ENCODE measurements around the gene UBE2L6.

DNA sequence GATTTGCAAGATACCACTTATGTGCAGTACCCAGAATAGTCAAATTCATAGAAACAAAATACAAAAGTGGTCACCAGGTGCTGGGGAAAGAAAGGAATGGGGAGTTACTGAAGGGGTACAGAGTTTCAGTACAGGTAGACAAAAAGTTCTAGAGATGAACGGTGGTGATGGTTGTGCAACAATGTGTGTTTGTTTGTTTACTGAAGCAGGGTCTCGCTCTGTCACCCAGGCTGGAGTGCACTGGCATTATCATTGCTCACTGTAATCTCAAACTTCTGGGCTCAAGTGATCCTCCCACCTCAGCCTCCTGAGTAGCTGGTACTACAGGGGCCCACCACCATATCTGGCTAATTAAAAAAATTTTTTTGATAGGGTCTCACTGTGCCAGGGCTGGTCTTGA lies 12.1 kb downstream of the UBE2L6 start:
- TF ChIP-seq, protein P1, sequence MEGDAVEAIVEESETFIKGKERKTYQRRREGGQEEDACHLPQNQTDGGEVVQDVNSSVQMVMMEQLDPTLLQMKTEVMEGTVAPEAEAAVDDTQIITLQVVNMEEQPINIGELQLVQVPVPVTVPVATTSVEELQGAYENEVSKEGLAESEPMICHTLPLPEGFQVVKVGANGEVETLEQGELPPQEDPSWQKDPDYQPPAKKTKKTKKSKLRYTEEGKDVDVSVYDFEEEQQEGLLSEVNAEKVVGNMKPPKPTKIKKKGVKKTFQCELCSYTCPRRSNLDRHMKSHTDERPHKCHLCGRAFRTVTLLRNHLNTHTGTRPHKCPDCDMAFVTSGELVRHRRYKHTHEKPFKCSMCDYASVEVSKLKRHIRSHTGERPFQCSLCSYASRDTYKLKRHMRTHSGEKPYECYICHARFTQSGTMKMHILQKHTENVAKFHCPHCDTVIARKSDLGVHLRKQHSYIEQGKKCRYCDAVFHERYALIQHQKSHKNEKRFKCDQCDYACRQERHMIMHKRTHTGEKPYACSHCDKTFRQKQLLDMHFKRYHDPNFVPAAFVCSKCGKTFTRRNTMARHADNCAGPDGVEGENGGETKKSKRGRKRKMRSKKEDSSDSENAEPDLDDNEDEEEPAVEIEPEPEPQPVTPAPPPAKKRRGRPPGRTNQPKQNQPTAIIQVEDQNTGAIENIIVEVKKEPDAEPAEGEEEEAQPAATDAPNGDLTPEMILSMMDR (IDR thresholded peaks at IDR 0.05), result no peak
- no peak for TF ChIP-seq POLR2AphosphoS5 (IDR thresholded peaks at IDR 0.05; ENCODE audit: insufficient read depth in 1 of 2, low read depth in 1 of 2)

Data from vagina (tissue), 2 donors.